PC-3 (cell line): Measurements from ENCODE around the gene CCDC91.

Experiments used
- EZH2 ChIP-seq: fragments of 300-600 bp; sonication (generic); IDR thresholded peaks from one replicate; pipeline ENCODE4 v1.6.1; 2017; ENCODE audit warnings: antibody characterized with exemption, mild to moderate bottlenecking, low read length; ENCODE audit not compliant: unreplicated experiment
- EZH2phosphoT487 ChIP-seq: fragments of 300-600 bp; sonication (generic); IDR thresholded peaks from 2 replicates; pipeline ENCODE4 v1.6.1; 2018; ENCODE audit warnings: mild to moderate bottlenecking, antibody characterized with exemption, low read length, borderline replicate concordance
- TF ChIP-seq, protein P1 (sequence below): fragments of 300-600 bp; sonication (generic); conservative IDR thresholded peaks from 2 replicates; pipeline ENCODE4 v1.5.1; 2017; ENCODE audit warnings: antibody characterized with exemption, low read depth, mild to moderate bottlenecking, low read length

DNA sequence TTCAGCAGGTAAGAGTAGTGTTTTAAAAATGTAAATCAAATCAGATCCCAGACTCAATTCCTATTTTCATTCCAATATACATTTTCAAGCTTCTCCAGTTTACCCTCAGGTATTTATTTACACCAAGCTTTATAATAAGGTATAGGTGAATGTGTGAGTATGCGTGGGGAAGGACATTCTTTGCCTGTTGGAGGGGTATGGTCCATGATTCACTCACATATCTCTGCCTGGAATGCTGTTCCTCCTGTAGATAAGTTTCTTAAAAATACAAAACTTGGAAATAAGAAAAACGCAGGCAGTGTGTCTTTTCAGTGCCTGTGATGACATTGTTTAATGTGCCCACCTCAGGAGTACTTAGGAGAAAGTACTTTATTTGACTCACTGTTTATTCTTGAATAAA lies 118.6 kb downstream of the CCDC91 start:
- no peak for TF ChIP-seq EZH2phosphoT487
- TF ChIP-seq, protein P1, sequence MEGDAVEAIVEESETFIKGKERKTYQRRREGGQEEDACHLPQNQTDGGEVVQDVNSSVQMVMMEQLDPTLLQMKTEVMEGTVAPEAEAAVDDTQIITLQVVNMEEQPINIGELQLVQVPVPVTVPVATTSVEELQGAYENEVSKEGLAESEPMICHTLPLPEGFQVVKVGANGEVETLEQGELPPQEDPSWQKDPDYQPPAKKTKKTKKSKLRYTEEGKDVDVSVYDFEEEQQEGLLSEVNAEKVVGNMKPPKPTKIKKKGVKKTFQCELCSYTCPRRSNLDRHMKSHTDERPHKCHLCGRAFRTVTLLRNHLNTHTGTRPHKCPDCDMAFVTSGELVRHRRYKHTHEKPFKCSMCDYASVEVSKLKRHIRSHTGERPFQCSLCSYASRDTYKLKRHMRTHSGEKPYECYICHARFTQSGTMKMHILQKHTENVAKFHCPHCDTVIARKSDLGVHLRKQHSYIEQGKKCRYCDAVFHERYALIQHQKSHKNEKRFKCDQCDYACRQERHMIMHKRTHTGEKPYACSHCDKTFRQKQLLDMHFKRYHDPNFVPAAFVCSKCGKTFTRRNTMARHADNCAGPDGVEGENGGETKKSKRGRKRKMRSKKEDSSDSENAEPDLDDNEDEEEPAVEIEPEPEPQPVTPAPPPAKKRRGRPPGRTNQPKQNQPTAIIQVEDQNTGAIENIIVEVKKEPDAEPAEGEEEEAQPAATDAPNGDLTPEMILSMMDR: no peak
- no peak for TF ChIP-seq EZH2
